C4-2B (cell line): ENCODE results near the gene GTF3C4.
"Not testable (repeated sequence)": the region's sequence is repeated elsewhere in the genome, so short reads cannot be mapped to it uniquely, and the experiment has no call there.

Experiments
- ZFX ChIP-seq: fragments of 450-650 bp; IDR thresholded peaks from 2 replicates; pipeline ENCODE4 v1.6.1; 2017
- TF ChIP-seq, protein P1 (sequence below): fragments of 450-650 bp; conservative IDR thresholded peaks from 2 replicates; pipeline ENCODE4 v1.5.1; 2017; ENCODE audit warnings: mild to moderate bottlenecking

DNA sequence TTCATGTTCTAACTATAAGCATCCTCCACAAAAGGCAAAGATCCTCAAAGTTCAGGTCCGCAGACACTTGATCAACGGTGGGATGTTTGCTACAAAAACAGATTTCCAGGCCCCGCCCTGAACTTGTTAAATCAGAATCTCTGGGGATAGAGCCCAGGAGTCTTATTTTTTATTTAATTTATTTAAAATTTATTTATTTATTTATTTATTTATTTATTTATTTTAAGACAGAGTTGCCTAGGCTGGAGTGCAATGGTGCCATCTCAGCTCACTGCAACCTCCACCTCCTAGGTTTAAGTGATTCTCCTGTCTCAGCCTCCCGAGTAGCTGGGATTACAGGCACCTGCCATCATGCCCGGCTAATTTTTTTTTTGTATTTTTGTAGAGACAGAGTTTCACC, 40.9 kb downstream of the GTF3C4 start:
- TF ChIP-seq, protein P1, sequence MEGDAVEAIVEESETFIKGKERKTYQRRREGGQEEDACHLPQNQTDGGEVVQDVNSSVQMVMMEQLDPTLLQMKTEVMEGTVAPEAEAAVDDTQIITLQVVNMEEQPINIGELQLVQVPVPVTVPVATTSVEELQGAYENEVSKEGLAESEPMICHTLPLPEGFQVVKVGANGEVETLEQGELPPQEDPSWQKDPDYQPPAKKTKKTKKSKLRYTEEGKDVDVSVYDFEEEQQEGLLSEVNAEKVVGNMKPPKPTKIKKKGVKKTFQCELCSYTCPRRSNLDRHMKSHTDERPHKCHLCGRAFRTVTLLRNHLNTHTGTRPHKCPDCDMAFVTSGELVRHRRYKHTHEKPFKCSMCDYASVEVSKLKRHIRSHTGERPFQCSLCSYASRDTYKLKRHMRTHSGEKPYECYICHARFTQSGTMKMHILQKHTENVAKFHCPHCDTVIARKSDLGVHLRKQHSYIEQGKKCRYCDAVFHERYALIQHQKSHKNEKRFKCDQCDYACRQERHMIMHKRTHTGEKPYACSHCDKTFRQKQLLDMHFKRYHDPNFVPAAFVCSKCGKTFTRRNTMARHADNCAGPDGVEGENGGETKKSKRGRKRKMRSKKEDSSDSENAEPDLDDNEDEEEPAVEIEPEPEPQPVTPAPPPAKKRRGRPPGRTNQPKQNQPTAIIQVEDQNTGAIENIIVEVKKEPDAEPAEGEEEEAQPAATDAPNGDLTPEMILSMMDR: not testable (repeated sequence)
- not testable (repeated sequence) for TF ChIP-seq ZFX
